ENCODE results near the gene GDE1. TPM values are rescaled to one million over a fixed set of nuclear protein-coding genes. Genes with fewer than 3 reads are reported as not detected.

Gene GDE1
- total and polyA plus RNA-seq, 9 of the 15 experiments (the other 6 are each of a cell fraction or from before 2014, with no cell fraction given), result 18.8 to 40.5 (median 22.3) TPM

- in situ Hi-C loops (cut with MboI), result no loop called here
- under 1% methylated on average over 8 of the region's 8 CpGs for WGBS (ENCODE audit: insufficient coverage, low coverage, missing lambda C conversion rate)
- DNase-seq (ENCODE audit: extremely low read depth in 1 of 4, low spot score in 3 of 4) (peak; percentile 74 to 91 (median 80)), ATAC-seq (peak; percentile 62), FAIRE-seq (peak; percentile 92)
- intact Hi-C loops (cut with micrococcal nuclease), result loop anchor here (5.0 to 10.0 kb wide), 2 partner anchors 126 to 1151 kb away; no protein-coding TSS in a partner anchor
- CTCF ChIA-PET (ENCODE audit: low intra/inter-chr PET ratio), result no interaction called here
- Histone ChIP-seq H3K4me2 (ENCODE audit: insufficient read depth, low read length) (peak overlapping the region; percentile 86), H3K27me3 (ENCODE audit: control insufficient read depth in 2 of 2, insufficient read depth in 2 of 2, low read length in 2 of 2) (no peaks in the 10 kb centered on the region), H2AFZ (ENCODE audit: low read depth, low read length) (peak overlapping the region; percentile 86), H3K4me3 (peak overlapping the region; percentile 73), H3K79me2 (ENCODE audit: control insufficient read depth, insufficient read depth, low read length) (peaks cover 56% of the 10 kb centered on the region), H3K9me3 (replicated peaks; ENCODE audit: control insufficient read depth, insufficient read depth, low read depth, low read length) (no peaks in the 10 kb centered on the region), H4K20me1 (replicated peaks; ENCODE audit: control insufficient read depth, insufficient read depth, low read length) (no peaks in the 10 kb centered on the region), H3K4me1 (replicated peaks in 1 of 2; ENCODE audit: control insufficient read depth in 2 of 2, insufficient read depth in 2 of 2, low read length in 2 of 2) (peaks cover 27 to 50% of the 10 kb centered on the region in 2 experiments; a peak in 4 of 5 replicates), H3K9me1 (ENCODE audit: control insufficient read depth, insufficient read depth, low read length) (no peaks in the 10 kb centered on the region), H3K27ac (ENCODE audit: extremely low read depth, low read depth, low read length) (peak overlapping the region; percentile 84), H3K9ac (ENCODE audit: insufficient read depth in 1 of 2, low read depth in 2 of 2, low read length in 2 of 2) (peak overlapping the region in 1 of 2 experiments; percentile 75; a peak in 2 of 4 replicates), H3K36me3 (ENCODE audit: control insufficient read depth, insufficient read depth, low read length) (peaks cover 20% of the 10 kb centered on the region)
- POLR2A ChIA-PET, result interaction anchor here (0.5 to 1.7 kb wide), 4 partner anchors 13 to 130 kb away, joined by 4 to 5 read pairs (median 4); partner anchors contain the start of gene VPS35L
- TSS peak; percentile 60 for BruUV-seq (replicated peaks)
- no peak for TF ChIP-seq TBP (optimal IDR thresholded peaks at IDR 0.05; ENCODE audit: low read depth, low read length)
- TF ChIP-seq, protein P1, sequence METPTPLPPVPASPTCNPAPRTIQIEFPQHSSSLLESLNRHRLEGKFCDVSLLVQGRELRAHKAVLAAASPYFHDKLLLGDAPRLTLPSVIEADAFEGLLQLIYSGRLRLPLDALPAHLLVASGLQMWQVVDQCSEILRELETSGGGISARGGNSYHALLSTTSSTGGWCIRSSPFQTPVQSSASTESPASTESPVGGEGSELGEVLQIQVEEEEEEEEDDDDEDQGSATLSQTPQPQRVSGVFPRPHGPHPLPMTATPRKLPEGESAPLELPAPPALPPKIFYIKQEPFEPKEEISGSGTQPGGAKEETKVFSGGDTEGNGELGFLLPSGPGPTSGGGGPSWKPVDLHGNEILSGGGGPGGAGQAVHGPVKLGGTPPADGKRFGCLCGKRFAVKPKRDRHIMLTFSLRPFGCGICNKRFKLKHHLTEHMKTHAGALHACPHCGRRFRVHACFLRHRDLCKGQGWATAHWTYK (CRISPR knock-in tag; IDR thresholded peaks at IDR 0.05), result peak; percentile 71; the same call in 1 of the 2 replicates
- TF ChIP-seq RCOR1 (IDR thresholded peaks at IDR 0.05; ENCODE audit: borderline replicate concordance in 1 of 2, low read depth in 2 of 2, low read length in 2 of 2), result peak; percentile 61 to 98; a peak in 3 of 4 replicates
- TF ChIP-seq, protein P2, sequence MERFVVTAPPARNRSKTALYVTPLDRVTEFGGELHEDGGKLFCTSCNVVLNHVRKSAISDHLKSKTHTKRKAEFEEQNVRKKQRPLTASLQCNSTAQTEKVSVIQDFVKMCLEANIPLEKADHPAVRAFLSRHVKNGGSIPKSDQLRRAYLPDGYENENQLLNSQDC (CRISPR knock-in tag; IDR thresholded peaks at IDR 0.05), result no peak
- no peak for TF ChIP-seq ZC3H8 (IDR thresholded peaks at IDR 0.05)
- TF ChIP-seq THRA (IDR thresholded peaks at IDR 0.05), result no peak
- TF ChIP-seq, protein P3, sequence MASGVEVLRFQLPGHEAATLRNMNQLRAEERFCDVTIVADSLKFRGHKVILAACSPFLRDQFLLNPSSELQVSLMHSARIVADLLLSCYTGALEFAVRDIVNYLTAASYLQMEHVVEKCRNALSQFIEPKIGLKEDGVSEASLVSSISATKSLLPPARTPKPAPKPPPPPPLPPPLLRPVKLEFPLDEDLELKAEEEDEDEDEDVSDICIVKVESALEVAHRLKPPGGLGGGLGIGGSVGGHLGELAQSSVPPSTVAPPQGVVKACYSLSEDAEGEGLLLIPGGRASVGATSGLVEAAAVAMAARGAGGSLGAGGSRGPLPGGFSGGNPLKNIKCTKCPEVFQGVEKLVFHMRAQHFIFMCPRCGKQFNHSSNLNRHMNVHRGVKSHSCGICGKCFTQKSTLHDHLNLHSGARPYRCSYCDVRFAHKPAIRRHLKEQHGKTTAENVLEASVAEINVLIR (CRISPR knock-in tag; IDR thresholded peaks at IDR 0.05), result no peak
- no peak for TF ChIP-seq FOXP1 (CRISPR knock-in tag; IDR thresholded peaks at IDR 0.05)
- no peak for TF ChIP-seq ARHGAP35 (IDR thresholded peaks at IDR 0.05; ENCODE audit: partially characterized antibody)
- TF ChIP-seq ZNF12 (CRISPR knock-in tag; IDR thresholded peaks at IDR 0.05), result no peak
- no peak for TF ChIP-seq ZNF134 (CRISPR knock-in tag; conservative IDR thresholded peaks at IDR 0.05)
These were observed 1.0 kb downstream of the GDE1 start for GRCh38 chr16:19520861-19521331.
